Activated CD8-positive, alpha-beta memory T cell treated with anti-CD3 and anti-CD28 coated beads for 1 hour (primary cell): Measurements from ENCODE around the gene LBHD1.
"Not testable (repeated sequence)": the region's sequence is repeated elsewhere in the genome, so short reads cannot be mapped to it uniquely, and the experiment has no call there.

ENCODE experiments used
- DNase-seq, 2 donors: peaks; one replicate each; pipeline ENCODE4 v3.0.0-alpha.2; 2020; ENCODE audit warnings: low read depth in 1 of 2; ENCODE audit errors: extremely low read depth in 1 of 2

Gene LBHD1

DNA sequence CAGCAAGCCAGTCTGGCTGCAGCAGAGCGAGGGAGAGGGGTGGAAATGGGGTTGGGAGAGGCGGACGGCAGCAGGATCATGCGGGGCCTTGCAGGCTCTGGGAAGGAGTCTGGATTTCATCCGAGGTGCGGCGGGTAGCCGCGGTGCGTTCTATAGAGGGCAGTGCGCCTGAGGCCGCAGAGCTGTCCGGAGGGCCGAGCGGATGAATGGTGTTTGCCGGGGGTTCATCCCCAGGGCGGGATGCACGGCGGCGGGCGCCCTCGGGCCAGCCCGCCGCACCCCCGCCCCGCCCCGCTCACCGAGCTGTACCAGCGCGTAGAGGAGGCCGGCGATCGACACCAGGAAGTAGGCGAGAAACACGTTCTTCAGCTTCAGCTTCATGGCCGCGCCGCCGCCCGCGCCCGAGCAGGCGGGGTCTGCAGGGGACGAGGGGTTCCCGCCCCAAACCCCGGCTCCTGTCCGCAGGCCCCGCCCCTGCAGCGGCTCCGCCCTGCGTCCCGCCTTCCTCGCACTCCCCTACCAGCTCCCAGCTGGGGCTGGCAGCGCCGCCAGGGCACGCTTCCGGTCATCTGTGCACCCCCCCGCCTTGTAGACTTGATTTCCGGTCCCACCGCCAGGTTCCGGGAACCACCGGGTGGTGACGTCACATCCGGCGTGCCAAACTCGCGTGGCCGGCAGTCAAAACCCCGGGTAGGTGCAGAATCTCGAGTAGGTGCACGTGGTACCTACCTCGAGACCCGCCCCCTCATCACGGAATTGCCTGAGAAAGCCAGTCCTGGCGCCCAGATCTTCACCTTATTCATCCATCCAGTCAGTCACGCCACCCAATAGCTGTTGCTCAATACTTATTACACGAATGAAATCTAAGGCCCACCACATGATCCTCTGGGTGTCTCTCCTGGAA lies 50.2 kb downstream of the LBHD1 start, which contains the start of gene B3GAT3:
B3GAT3 (minus strand) TSS at position 420 of the 904 bp plus-strand sequence; CDS start at position 381, 39 bp downstream.
- DNase-seq: peak; percentile 94

DNA sequence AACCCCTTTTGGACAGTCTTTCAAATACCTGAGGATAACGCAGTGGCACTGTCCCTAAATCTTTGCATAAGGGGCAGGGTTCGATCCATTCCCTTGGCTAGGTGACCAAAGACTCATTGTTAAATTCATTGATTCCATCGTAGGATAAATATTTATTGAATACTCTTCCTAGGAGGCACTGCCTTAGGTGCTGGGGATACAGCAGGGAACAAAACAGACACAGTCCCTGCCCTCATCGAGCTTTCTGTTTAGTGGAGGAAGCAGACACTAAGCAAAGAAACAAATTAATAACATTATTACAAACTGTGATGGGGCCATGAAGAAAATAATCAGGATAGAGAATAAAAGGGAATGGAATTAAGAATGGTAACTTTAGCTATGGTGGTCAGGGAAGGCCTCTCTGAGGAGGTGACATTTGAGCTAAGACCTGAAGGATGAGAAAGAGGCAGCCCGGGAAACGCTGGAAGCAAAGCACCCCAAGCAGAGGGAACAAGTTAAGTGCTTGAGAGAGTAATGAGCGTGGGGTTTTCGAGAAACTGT lies 51.0 kb downstream of the LBHD1 start:
- DNase-seq: no peak

DNA sequence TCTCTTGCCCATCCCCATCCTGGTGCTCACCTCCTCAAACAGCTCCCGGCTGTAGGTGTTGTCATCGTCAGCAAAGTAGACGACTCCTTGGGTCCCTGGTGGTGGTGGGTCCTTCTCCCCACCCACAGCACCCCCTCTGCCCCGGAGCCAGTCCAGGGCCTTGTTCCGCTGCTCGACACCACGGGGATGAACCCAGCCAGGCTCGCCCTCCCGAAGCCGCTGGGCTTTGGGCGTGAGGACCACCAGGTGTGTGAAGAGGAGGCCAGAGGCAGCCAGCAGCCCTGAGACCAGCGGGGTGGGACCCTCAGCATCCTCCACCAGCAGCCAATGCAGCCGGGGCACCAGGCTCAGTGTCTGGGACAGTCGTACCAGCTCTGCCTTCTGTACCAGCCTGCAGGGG lies 55.1 kb downstream of the LBHD1 start:
- DNase-seq: not testable (repeated sequence)

GRCh38 chr11:62615521-62615920 lies 56.5 kb downstream of the LBHD1 start:
- no peak for DNase-seq

DNA sequence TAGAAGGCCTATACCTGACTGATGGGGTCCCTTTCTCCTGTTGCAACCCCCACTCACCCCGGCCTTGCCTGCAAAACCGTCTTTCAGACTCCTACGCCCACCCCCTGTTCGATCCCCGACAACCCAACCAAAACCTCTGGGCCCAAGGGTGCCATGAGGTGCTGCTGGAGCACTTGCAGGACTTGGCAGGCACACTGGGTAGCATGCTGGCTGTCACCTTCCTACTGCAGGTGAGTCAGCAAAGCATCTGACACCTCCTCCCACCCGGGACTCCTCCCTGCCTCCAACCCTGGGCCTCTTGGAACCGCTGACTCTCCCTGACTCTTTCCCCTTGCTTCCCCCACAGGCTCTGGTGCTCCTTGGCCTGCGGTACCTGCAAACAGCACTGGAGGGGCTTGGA lies 57.8 kb downstream of the LBHD1 start:
- no peak for DNase-seq

DNA sequence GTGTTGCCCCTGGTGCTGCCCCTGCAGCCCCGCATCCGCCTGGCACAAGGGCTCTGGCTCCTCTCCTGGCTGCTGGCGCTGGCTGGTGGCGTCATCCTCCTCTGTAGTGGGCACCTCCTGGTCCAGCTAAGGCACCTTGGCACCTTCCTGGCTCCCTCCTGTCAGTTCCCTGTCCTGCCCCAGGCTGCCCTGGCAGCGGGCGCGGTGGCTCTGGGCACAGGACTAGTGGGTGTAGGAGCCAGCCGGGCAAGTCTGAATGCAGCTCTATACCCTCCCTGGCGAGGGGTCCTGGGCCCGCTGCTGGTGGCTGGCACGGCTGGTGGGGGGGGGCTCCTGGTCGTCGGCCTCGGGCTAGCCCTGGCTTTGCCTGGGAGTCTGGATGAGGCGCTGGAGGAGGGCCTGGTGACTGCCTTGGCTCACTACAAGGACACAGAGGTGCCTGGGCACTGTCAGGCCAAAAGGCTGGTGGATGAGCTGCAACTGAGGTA lies 58.7 kb downstream of the LBHD1 start:
- DNase-seq: no peak
